Skeletal muscle satellite cell (primary cell): Measurements from ENCODE around the gene HEBP2.
A peak's percentile ranks its signal among the peaks of the same experiment; 100 is the strongest.

Source experiments
- H3K27me3 ChIP-seq: 2 replicates; pipeline ENCODE4 v1.7.0; 2013; ENCODE audit warnings: low read length; ENCODE audit not compliant: control insufficient read depth, insufficient read depth
- H3K36me3 ChIP-seq: 2 replicates; pipeline ENCODE4 v1.7.0; 2013; ENCODE audit warnings: mild to moderate bottlenecking, control low read depth, low read length; ENCODE audit not compliant: insufficient read depth
- H3K4me1 ChIP-seq: 2 replicates; pipeline ENCODE4 v1.7.0; 2013; ENCODE audit warnings: low read length; ENCODE audit not compliant: control insufficient read depth, insufficient read depth
- H3K4me2 ChIP-seq: 2 replicates; pipeline ENCODE4 v1.7.0; 2013; ENCODE audit warnings: mild to moderate bottlenecking, low read length
- H3K4me3 ChIP-seq: 2 replicates; pipeline ENCODE4 v1.7.0; 2013; ENCODE audit warnings: low read length
- H3K9ac ChIP-seq: 2 replicates; pipeline ENCODE4 v1.7.0; 2013; ENCODE audit warnings: mild to moderate bottlenecking, low read depth, low read length, moderate library complexity
- H3K9me3 ChIP-seq: replicated peaks from 2 replicates; pipeline ENCODE4 v1.7.0; 2013; ENCODE audit warnings: mild to moderate bottlenecking, control low read depth, low read length

The HEBP2 gene

DNA sequence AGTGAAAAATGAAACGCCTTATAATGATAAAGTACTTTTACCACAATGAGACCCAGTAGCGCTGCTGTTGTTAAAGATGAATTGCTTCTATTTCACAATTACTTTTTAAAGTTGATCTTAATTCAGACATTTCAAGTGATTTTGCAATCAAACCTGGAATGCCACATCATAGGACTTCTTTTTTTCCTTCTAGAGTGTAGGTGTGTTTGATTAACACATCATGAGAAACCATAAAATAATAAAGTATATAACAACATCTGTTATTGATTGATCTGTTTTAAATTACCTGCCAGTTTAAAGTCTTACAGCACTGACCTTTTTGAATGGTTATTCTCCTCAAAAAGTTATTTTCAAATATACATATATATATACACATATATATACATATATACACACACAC, 38.6 kb downstream of the HEBP2 start:
- H3K4me1 ChIP-seq: no peaks in the 10 kb centered on the region
- no peak overlapping the region for H3K9ac ChIP-seq
- H3K27me3 ChIP-seq: no peaks in the 10 kb centered on the region
- H3K4me3 ChIP-seq: no peak overlapping the region
- no peaks in the 10 kb centered on the region for H3K9me3 ChIP-seq
- H3K36me3 ChIP-seq: no peaks in the 10 kb centered on the region
- H3K4me2 ChIP-seq: no peak overlapping the region

GRCh38 chr6:138443979-138444378, 40.0 kb downstream of the HEBP2 start:
- Histone ChIP-seq H3K36me3 (no peaks in the 10 kb centered on the region), H3K4me1 (no peaks in the 10 kb centered on the region), H3K9ac (no peak overlapping the region), H3K4me3 (no peak overlapping the region), H3K4me2 (no peak overlapping the region), H3K27me3 (no peaks in the 10 kb centered on the region), H3K9me3 (no peaks in the 10 kb centered on the region)

DNA sequence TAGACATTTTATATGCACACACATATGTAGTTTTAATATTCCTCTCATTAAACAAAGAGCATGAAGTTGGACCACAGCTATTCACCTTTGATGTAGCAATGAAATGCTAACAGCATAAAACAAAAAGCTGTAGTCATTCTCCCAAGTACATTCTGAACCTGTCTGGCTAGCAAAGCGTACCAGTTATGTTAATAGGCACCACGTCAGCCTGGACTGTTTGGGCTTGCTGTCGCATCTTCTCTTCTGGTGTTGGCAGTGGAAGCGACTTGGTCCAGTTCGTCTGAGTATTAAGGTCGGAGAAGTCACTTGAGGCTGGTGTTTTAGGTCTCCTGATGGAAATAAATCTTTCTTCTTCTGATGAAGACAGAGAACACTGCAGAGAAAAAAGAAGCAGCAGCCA, 42.8 kb downstream of the HEBP2 start:
- H3K4me2 ChIP-seq: no peak overlapping the region
- no peaks in the 10 kb centered on the region for H3K9me3 ChIP-seq
- H3K27me3 ChIP-seq: no peaks in the 10 kb centered on the region
- H3K9ac ChIP-seq: no peak overlapping the region
- no peak overlapping the region for H3K4me3 ChIP-seq
- no peaks in the 10 kb centered on the region for H3K36me3 ChIP-seq
- H3K4me1 ChIP-seq: no peaks in the 10 kb centered on the region

DNA sequence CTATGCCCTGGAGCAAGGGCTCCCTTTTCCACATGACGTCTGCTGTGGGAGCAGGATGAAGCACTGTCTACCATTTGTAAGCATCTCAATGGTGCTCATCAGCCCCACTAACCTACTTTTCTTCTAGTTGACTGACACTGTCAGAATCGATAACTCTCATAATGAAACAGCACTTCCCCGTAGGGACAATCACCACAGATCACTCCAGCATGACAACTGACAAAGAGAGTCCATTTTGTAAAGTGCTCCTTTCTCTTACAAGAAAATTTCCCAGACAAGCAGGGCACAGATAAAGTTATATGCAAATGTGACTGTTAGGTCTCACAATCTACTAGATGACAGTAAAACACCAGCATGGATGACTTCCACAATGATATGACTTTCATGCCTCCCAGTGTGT, 46.4 kb downstream of the HEBP2 start:
- Histone ChIP-seq H3K4me2 (no peak overlapping the region), H3K27me3 (no peaks in the 10 kb centered on the region), H3K9me3 (no peaks in the 10 kb centered on the region), H3K4me3 (no peak overlapping the region), H3K4me1 (peaks cover 8% of the 10 kb centered on the region), H3K36me3 (no peaks in the 10 kb centered on the region), H3K9ac (no peak overlapping the region)

DNA sequence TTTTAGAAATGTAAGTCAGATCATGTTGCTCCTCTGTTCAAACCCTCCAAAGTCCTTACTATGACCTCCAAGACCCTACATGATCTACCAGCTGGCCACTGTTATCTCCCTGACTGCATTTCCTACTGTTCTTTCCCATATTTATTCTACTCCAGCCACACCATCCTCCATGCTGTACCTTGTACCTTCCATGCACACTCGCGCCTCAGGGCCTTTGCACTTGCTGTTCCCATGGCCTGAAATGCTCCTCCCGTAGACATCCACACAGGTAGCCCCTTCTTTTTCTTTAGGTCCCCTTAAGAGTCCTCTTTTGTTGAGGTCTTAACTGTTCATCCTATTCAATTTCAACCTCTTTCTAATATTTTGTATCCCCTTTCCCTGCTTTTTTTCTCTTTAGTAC, 47.0 kb downstream of the HEBP2 start:
- Histone ChIP-seq H3K27me3 (no peaks in the 10 kb centered on the region), H3K9ac (no peak overlapping the region), H3K9me3 (no peaks in the 10 kb centered on the region), H3K36me3 (no peaks in the 10 kb centered on the region), H3K4me3 (no peak overlapping the region), H3K4me2 (no peak overlapping the region), H3K4me1 (peaks cover 14% of the 10 kb centered on the region)

DNA sequence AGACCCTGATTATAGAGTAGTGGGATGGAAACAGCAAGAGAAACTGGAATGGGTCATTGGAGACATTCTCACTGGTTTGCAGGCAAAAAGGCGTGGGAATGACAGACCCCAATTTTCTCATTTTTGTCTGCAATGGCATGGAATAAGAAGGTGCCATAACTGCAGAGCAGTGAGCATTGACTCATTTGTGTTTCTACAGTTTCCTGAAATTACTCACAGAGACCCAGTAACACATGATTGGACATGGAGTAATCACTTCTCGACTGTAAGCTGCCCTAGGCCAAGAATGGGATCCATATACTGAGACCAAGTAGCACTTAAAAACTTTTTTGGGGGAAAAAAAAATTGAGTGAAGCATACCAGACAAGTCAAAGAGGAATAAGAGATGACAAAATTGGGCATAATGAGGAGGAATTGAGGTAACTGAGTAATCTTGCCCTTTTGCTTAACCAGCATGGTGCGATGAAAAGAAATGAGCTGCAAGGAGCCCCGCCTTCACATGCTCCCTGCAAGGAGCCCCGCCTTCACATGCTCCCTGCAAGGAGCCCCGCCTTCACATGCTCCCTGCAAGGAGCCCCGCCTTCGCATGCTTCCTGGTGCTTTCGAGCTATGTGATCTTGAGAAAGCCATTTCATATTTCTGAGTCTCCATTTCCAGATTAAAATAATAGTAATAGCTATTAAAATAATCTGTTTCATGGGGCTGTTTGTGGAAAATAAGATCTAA, 51.1 kb downstream of the HEBP2 start:
- Histone ChIP-seq H3K27me3 (no peaks in the 10 kb centered on the region), H3K9ac (no peak overlapping the region), H3K4me3 (no peak overlapping the region), H3K36me3 (no peaks in the 10 kb centered on the region), H3K4me2 (peak overlapping the region; percentile 23), H3K9me3 (no peaks in the 10 kb centered on the region), H3K4me1 (peaks cover 17% of the 10 kb centered on the region)

GRCh38 chr6:138455746-138456400, 51.9 kb downstream of the HEBP2 start:
- Histone ChIP-seq H3K9ac (no peak overlapping the region), H3K4me3 (no peak overlapping the region)

GRCh38 chr6:138456401-138456790, 52.4 kb downstream of the HEBP2 start:
- Histone ChIP-seq H3K4me1 (peaks cover 17% of the 10 kb centered on the region), H3K4me3 (no peak overlapping the region), H3K4me2 (peak overlapping the region; percentile 23), H3K27me3 (no peaks in the 10 kb centered on the region), H3K36me3 (no peaks in the 10 kb centered on the region), H3K9me3 (no peaks in the 10 kb centered on the region), H3K9ac (no peak overlapping the region)

More at GRCh38 chr6:138455746-138456400, 51.9 kb downstream of the HEBP2 start:
- Histone ChIP-seq H3K4me2 (peak overlapping the region; percentile 23), H3K4me1 (peaks cover 17% of the 10 kb centered on the region), H3K9me3 (no peaks in the 10 kb centered on the region), H3K36me3 (no peaks in the 10 kb centered on the region), H3K27me3 (no peaks in the 10 kb centered on the region)

- Histone ChIP-seq H3K9ac (no peak overlapping the region), H3K27me3 (no peaks in the 10 kb centered on the region), H3K4me1 (peaks cover 12% of the 10 kb centered on the region), H3K36me3 (peaks cover 5% of the 10 kb centered on the region), H3K4me3 (no peak overlapping the region), H3K4me2 (no peak overlapping the region), H3K9me3 (no peaks in the 10 kb centered on the region)
These were observed 57.6 kb downstream of the HEBP2 start for GRCh38 chr6:138461647-138462046.

- Histone ChIP-seq H3K4me2 (no peak overlapping the region), H3K36me3 (peaks cover 5% of the 10 kb centered on the region), H3K9ac (no peak overlapping the region), H3K27me3 (no peaks in the 10 kb centered on the region), H3K4me1 (peaks cover 24% of the 10 kb centered on the region), H3K4me3 (no peak overlapping the region), H3K9me3 (no peaks in the 10 kb centered on the region)
These were observed 60.1 kb downstream of the HEBP2 start for GRCh38 chr6:138464085-138464484.

GRCh38 chr6:138465007-138465645, 61.1 kb downstream of the HEBP2 start:
- H3K9me3 ChIP-seq: no peaks in the 10 kb centered on the region
- peak overlapping the region; percentile 50 for H3K9ac ChIP-seq
- peak overlapping the region; percentile 58 for H3K4me3 ChIP-seq
- H3K4me2 ChIP-seq: peak overlapping the region; percentile 88
- peaks cover 30% of the 10 kb centered on the region for H3K4me1 ChIP-seq
- peaks cover 5% of the 10 kb centered on the region for H3K36me3 ChIP-seq
- no peaks in the 10 kb centered on the region for H3K27me3 ChIP-seq
